IMR-90 (cell line): ENCODE results near the gene CHST3. TPM values are rescaled to one million over a fixed set of nuclear protein-coding genes. Genes with fewer than 3 reads are reported as not detected.

Experiments
- polyA plus RNA-seq, 3 experiments: library from polyadenylated mRNA; depleted of rRNA; stranded (reverse); fragments of >200 nt; gene quantifications; 2 replicates each; pipeline ENCODE4 v1.2.3, GENCODE V29; 2012; ENCODE audit warnings: low replicate concordance in 1 of 3
- total RNA-seq: library from RNA; depleted of rRNA; stranded (reverse); fragments of >200 nt; gene quantifications from 2 replicates; pipeline ENCODE4 v1.2.3, GENCODE V29; 2012; rRNA removed

The CHST3 gene
- total and polyA plus RNA-seq, 2 of the 4 experiments (the other 2 are of a cell fraction), result 8.6 to 9.0 TPM

Other genes with a start within 250 kb of the CHST3 start
- gene C10orf105, start 244.6 kb upstream of the CHST3 start, total RNA-seq, result under 0.01 TPM in 1 of 2 replicates, not detected in the other
- not detected in 2 replicates for gene C10orf105, start 244.6 kb upstream of the CHST3 start, polyA plus RNA-seq (2012; rRNA removed)
- 5.0 and 5.3 TPM in 2 replicates for gene VSIR, start 190.9 kb upstream of the CHST3 start, total RNA-seq
- gene VSIR, start 190.9 kb upstream of the CHST3 start, polyA plus RNA-seq (2012; rRNA removed), result 23.8 and 25.1 TPM in 2 replicates
- 216 and 221 TPM in 2 replicates for gene PSAP, start 113.1 kb upstream of the CHST3 start, total RNA-seq
- gene PSAP, start 113.1 kb upstream of the CHST3 start, polyA plus RNA-seq (2012; rRNA removed), result 876 TPM in 2 replicates
- gene SPOCK2, start 124.2 kb downstream of the CHST3 start, total RNA-seq, result not detected in 2 replicates
- gene SPOCK2, start 124.2 kb downstream of the CHST3 start, polyA plus RNA-seq (2012; rRNA removed), result 0.02 TPM in 1 of 2 replicates, not detected in the other